Gastroesophageal sphincter (tissue), 4 donors: ENCODE data around the gene RERE. TPM values are rescaled to one million over a fixed set of nuclear protein-coding genes. Genes with fewer than 3 reads are reported as not detected.

Experiments used
- ATAC-seq: fragments of 150-250 bp; one replicate; pipeline ENCODE4 v1.9.1; 2016; ENCODE audit warnings: mild to moderate bottlenecking, moderate library complexity
- H3K27ac ChIP-seq, 4 donors: fragments of 200-600 bp; sonication (generic) in 3 of 4; 1 replicate in 3 of 4; 2 replicates in 1 of 4; pipeline ENCODE4 v1.5.1; 2016 to 2019
- H3K27me3 ChIP-seq: fragments of 200-600 bp; sonication (generic); one replicate; pipeline ENCODE4 v1.5.1; 2019
- H3K36me3 ChIP-seq, 2 donors: fragments of 200-600 bp; sonication (generic); one replicate each; pipeline ENCODE4 v1.5.1; 2019; ENCODE audit warnings: control low read depth in 1 of 2
- H3K4me1 ChIP-seq, 3 donors: fragments of 200-600 bp; sonication (generic); 1 replicate in 2 of 3; 2 replicates in 1 of 3; pipeline ENCODE4 v1.5.1; 2016 to 2019; ENCODE audit warnings: control low read depth in 2 of 3
- H3K4me3 ChIP-seq, 2 donors: fragments of 200-600 bp; sonication (generic); one replicate each; pipeline ENCODE4 v1.5.1; 2019; ENCODE audit warnings: mild to moderate bottlenecking in 1 of 2, moderate library complexity in 1 of 2
- H3K9me3 ChIP-seq, 3 donors: fragments of 200-600 bp; sonication (generic); one replicate each; pipeline ENCODE4 v1.5.1; 2017 to 2019; ENCODE audit warnings: control low read depth in 2 of 3
- CTCF ChIP-seq, 4 experiments: fragments of 200-600 bp in 2 of 4; fragments of 450-650 bp in 2 of 4; sonication (generic) in 1 of 4; IDR thresholded peaks; one replicate each; pipeline ENCODE4 v1.5.1; 2017 to 2019; ENCODE audit warnings: antibody characterized with exemption in 4 of 4, mild to moderate bottlenecking in 2 of 4, moderate library complexity in 2 of 4
- EP300 ChIP-seq: sonication (generic); formaldehyde crosslinking; IDR thresholded peaks from one replicate; pipeline ENCODE4 v1.6.1; 2017; ENCODE audit warnings: antibody characterized with exemption, mild to moderate bottlenecking
- POLR2A ChIP-seq, 2 donors: fragments of 450-650 bp; IDR thresholded peaks; one replicate each; pipeline ENCODE4 v1.6.1; 2017; ENCODE audit warnings: antibody characterized with exemption in 2 of 2, mild to moderate bottlenecking in 2 of 2, moderate library complexity in 1 of 2
- POLR2AphosphoS5 ChIP-seq: sonication (generic); formaldehyde crosslinking; IDR thresholded peaks from one replicate; pipeline ENCODE4 v1.6.1; 2017; ENCODE audit warnings: antibody characterized with exemption
- WGBS, 2 donors: methylation state at CpG; one replicate each; pipeline ENCODE4 v1.1.5; 2018; ENCODE audit warnings: low coverage in 1 of 2; 5-methylcytosine and 5-hydroxymethylcytosine counted together
- total RNA-seq, 4 donors: library from RNA; depleted of rRNA; stranded (reverse); fragments of >200 nt; gene quantifications; one replicate each; pipeline ENCODE4 v1.1.0, GENCODE V29; 2016

RERE gene
- total RNA-seq, 4 donors from 2014 or later, result 112 to 212 (median 139) TPM

- Histone ChIP-seq H3K36me3 (no peaks in the 10 kb centered on the region), H3K9me3 (no peaks in the 10 kb centered on the region), H3K4me1 (peaks cover 12 to 88% (median 39%) of the 10 kb centered on the region in 3 donors), H3K27me3 (no peaks in the 10 kb centered on the region), H3K27ac (peak overlapping the region; percentile 74 to 87 (median 80)), H3K4me3 (peak overlapping the region in 1 of 2 donors; percentile 25)
- TF ChIP-seq POLR2A (IDR thresholded peaks at IDR 0.05) (no peak), POLR2AphosphoS5 (no peak), EP300 (no peak), CTCF (IDR thresholded peaks at IDR 0.05) (no peak)
- peak; percentile 39 for ATAC-seq
- WGBS, 2 donors, result 12 to 13% methylated on average over 7 of the region's 8 CpGs
Measured at GRCh38 chr1:8463144-8463927, 354.1 kb downstream of the RERE start.

GRCh38 chr1:8462371-8462892 lies 355.0 kb downstream of the RERE start:
- ATAC-seq, result no peak
- H3K27me3 ChIP-seq, result no peaks in the 10 kb centered on the region
- peaks cover 12 to 93% (median 39%) of the 10 kb centered on the region in 3 donors for H3K4me1 ChIP-seq
- H3K9me3 ChIP-seq, result no peaks in the 10 kb centered on the region
- H3K4me3 ChIP-seq, result no peak overlapping the region
- no peaks in the 10 kb centered on the region for H3K36me3 ChIP-seq
- H3K27ac ChIP-seq, result peak overlapping the region; percentile 74 to 87 (median 80)
- WGBS, 2 donors, result 75 to 79% methylated on average over 7 to 13 of the region's 13 CpGs
- TF ChIP-seq POLR2AphosphoS5, result no peak
- TF ChIP-seq POLR2A (IDR thresholded peaks at IDR 0.05), result no peak
- TF ChIP-seq EP300, result no peak
- TF ChIP-seq CTCF (IDR thresholded peaks at IDR 0.05), result no peak

- no peaks in the 10 kb centered on the region for H3K27me3 ChIP-seq
- no peak overlapping the region for H3K4me3 ChIP-seq
- H3K36me3 ChIP-seq, result no peaks in the 10 kb centered on the region
- H3K4me1 ChIP-seq, result peaks cover 19 to 95% (median 45%) of the 10 kb centered on the region in 3 donors
- TF ChIP-seq POLR2A (IDR thresholded peaks at IDR 0.05), result no peak
- no peak for TF ChIP-seq CTCF (IDR thresholded peaks at IDR 0.05)
- TF ChIP-seq EP300, result no peak
- ATAC-seq, result no peak
- no peaks in the 10 kb centered on the region for H3K9me3 ChIP-seq
- peak overlapping the region; percentile 74 to 87 (median 80) for H3K27ac ChIP-seq
- WGBS, 2 donors, result 43 to 58% methylated on average over 5 of the region's 5 CpGs
Measured at GRCh38 chr1:8461351-8462110, 355.9 kb downstream of the RERE start.

GRCh38 chr1:8460784-8461183 lies 356.7 kb downstream of the RERE start:
- WGBS, 2 donors, result 82 to 86% methylated on average over 3 to 5 of the region's 5 CpGs
- H3K4me1 ChIP-seq, result peaks cover 23 to 96% (median 51%) of the 10 kb centered on the region in 3 donors

More at GRCh38 chr1:8460784-8461183, 356.7 kb downstream of the RERE start:
- Histone ChIP-seq H3K9me3 (no peaks in the 10 kb centered on the region), H3K4me3 (no peak overlapping the region), H3K27ac (peak overlapping the region in 3 of 4 donors; percentile 77 to 87 (median 82)), H3K36me3 (no peaks in the 10 kb centered on the region), H3K27me3 (no peaks in the 10 kb centered on the region)
- no peak for ATAC-seq
- TF ChIP-seq POLR2AphosphoS5 (no peak), EP300 (no peak), POLR2A (IDR thresholded peaks at IDR 0.05) (no peak), CTCF (IDR thresholded peaks at IDR 0.05) (no peak)
